Mammary epithelial cell (primary cell): ENCODE results near the gene SYNPO.

Experiments
- EZH2 ChIP-seq: IDR thresholded peaks from 2 replicates; pipeline ENCODE4 v1.6.1; 2012; ENCODE audit warnings: low read length, inconsistent platforms, borderline replicate concordance
- TF ChIP-seq, protein P1 (sequence below), 2 donors: IDR thresholded peaks in 1 of 2; conservative IDR thresholded peaks in 1 of 2; 2 replicates each; pipeline ENCODE4 v1.5.1; 2011 to 2012; ENCODE audit warnings: inconsistent platforms in 2 of 2, low read length in 2 of 2, mild to moderate bottlenecking in 2 of 2, control low read depth in 1 of 2, low read depth in 1 of 2; ENCODE audit not compliant: insufficient read depth in 1 of 2; ENCODE audit errors: extremely low read depth in 1 of 2

DNA sequence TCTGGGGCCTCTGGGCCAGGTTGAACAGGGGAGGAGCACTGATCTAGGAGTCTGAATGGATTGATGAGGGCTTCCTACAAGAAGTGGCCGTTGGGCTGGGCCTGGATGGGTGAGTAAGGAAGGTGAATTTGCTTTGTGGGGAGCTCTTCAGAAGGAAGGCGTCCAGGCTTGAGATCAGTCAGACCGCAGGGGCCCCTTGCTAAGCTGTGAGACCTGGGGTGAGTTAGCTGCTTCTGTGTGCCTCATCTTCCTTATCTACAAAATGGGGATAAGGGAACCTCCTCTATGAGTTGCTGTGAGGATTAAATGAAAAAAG is 1.1 kb upstream of the SYNPO start:
- TF ChIP-seq, protein P1, sequence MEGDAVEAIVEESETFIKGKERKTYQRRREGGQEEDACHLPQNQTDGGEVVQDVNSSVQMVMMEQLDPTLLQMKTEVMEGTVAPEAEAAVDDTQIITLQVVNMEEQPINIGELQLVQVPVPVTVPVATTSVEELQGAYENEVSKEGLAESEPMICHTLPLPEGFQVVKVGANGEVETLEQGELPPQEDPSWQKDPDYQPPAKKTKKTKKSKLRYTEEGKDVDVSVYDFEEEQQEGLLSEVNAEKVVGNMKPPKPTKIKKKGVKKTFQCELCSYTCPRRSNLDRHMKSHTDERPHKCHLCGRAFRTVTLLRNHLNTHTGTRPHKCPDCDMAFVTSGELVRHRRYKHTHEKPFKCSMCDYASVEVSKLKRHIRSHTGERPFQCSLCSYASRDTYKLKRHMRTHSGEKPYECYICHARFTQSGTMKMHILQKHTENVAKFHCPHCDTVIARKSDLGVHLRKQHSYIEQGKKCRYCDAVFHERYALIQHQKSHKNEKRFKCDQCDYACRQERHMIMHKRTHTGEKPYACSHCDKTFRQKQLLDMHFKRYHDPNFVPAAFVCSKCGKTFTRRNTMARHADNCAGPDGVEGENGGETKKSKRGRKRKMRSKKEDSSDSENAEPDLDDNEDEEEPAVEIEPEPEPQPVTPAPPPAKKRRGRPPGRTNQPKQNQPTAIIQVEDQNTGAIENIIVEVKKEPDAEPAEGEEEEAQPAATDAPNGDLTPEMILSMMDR (conservative IDR thresholded peaks at IDR 0.05 in 1 of 2, IDR thresholded peaks at IDR 0.05 in 1 of 2; ENCODE audit: extremely low read depth in 1 of 2, insufficient read depth in 1 of 2, low read depth in 1 of 2, low read length in 2 of 2): no peak
- no peak for TF ChIP-seq EZH2
